Left lobe of liver (tissue), 2 donors: ENCODE measurements around the gene RSRP1. TPM values are rescaled to one million over a fixed set of nuclear protein-coding genes. Genes with fewer than 3 reads are reported as not detected.

Experiments
- ATAC-seq: fragments of 200-7000 bp; cut with Tn5 transposase; one replicate; pipeline ENCODE4 v1.9.1; 2020; ENCODE audit warnings: mild to moderate bottlenecking, moderate library complexity
- DNase-seq: peaks from one replicate; pipeline ENCODE4 v3.0.0-alpha.2; 2020; ENCODE audit warnings: low spot score
- total RNA-seq: library from RNA; stranded (reverse); gene quantifications from one replicate; pipeline ENCODE4 v1.2.1, GENCODE V29; 2021
- donor health status: DM: no; HTN: no; CAD: no; lungs with moderate emphysema.
- donor health status: DM: no; HTN: yes; CAD: no.

RSRP1 gene
- total RNA-seq, 1 donor from 2014 or later: 64.9 TPM

DNA sequence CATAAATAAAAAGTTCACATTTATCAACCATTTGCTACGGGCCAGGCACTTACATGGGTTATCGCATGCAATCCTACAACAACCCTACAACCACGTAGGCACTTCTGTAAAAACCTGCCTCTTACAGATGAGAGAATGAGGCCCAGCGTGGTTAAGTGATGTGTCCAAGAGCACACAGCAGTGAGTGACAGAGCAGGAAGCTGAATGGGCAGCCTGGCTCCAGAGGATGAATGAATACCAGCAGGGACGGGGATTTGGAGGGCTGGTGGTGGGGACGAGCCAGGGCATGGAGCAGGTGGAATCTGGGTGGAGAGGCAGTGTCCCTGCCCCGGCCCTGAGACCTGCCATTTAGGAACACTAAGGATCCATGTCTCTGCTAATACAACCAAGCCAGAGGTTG lies 50.4 kb downstream of the RSRP1 start:
- ATAC-seq (no peak), DNase-seq (no peak)

GRCh38 chr1:25195835-25196234 lies 51.4 kb downstream of the RSRP1 start:
- DNase-seq (no peak), ATAC-seq (no peak)

DNA sequence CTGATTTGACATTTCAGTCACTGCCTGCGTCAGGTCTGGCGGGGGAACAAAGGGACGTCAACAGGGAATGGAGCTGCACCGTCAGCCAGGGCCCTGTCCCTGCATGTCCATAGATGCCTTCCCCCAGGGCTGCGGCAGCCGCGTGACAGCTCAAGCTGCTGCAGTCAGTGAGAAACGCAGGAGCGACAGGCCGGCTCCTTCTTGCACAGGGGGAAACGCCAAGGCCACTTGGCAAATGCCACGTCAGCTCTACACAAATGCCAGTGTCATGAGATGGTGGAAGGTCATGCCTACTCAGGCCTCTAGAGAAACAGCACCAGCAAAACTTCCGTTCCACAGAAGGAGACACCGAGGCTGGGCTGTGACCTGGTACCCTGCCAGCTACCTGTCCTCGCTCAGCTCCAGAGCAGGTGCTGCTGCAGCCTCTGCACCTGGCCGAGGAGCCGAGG lies 52.7 kb downstream of the RSRP1 start:
- DNase-seq (no peak), ATAC-seq (no peak)

GRCh38 chr1:25194054-25194453 lies 53.2 kb downstream of the RSRP1 start:
- ATAC-seq: no peak
- DNase-seq: no peak

DNA sequence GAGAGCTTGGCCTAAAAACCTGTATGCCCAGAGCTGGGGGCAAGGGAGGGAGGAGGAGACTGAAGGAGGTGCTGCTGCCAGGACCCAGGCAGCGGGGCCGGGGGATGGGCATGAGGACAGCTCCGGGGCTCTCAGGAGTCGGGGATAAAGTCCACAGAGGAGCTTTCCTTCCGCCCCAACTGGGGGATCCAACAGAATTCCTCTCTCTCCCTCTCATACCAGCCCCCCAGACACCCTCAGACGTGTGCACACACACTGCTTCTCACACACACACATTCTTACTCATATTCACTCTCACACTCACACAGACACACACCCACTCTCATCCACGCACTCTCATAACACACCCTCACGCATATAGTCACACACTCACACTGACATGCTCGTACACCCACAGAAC lies 54.0 kb downstream of the RSRP1 start:
- ATAC-seq (no peak), DNase-seq (no peak)

Other genes with a start within 250 kb of the RSRP1 start
- 11.8 TPM for gene SYF2, start 15.0 kb downstream of the RSRP1 start, total RNA-seq
- gene RHD, start 25.1 kb upstream of the RSRP1 start, total RNA-seq: 0.18 TPM
- gene TMEM50A, start 90.9 kb upstream of the RSRP1 start, total RNA-seq: 26.5 TPM
- 0.65 TPM for gene RHCE, start 173.4 kb upstream of the RSRP1 start, total RNA-seq
- gene MACO1, start 183.4 kb upstream of the RSRP1 start, total RNA-seq: 34.0 TPM